ENCODE results near the gene MAU2.

The MAU2 gene

DNA sequence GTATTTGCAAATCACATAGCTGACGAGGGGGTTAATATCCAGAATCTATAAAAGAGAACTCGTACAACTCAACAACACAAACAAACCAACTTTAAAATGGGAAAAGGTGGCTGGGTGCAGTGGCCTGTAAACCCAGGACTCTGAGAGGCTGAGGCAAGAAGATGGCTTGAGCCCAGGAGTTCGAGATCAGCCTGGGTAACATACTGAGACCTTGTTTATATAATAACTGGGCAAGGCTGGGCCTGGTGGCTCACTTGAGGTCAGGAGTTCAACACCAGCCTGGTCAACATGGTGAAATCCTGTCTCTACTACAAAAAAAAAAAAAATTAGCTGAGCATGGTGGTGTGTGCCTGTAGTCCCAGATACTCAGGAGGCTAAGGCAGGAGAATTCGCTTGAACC, 25.7 kb upstream of the MAU2 start:
- no peak overlapping the region for H3K27ac Mint-ChIP-seq
- no peaks in the 10 kb centered on the region for H3K4me1 Mint-ChIP-seq (ENCODE audit: low read depth in 2 of 2)
- H3K4me3 Mint-ChIP-seq = no peak overlapping the region

DNA sequence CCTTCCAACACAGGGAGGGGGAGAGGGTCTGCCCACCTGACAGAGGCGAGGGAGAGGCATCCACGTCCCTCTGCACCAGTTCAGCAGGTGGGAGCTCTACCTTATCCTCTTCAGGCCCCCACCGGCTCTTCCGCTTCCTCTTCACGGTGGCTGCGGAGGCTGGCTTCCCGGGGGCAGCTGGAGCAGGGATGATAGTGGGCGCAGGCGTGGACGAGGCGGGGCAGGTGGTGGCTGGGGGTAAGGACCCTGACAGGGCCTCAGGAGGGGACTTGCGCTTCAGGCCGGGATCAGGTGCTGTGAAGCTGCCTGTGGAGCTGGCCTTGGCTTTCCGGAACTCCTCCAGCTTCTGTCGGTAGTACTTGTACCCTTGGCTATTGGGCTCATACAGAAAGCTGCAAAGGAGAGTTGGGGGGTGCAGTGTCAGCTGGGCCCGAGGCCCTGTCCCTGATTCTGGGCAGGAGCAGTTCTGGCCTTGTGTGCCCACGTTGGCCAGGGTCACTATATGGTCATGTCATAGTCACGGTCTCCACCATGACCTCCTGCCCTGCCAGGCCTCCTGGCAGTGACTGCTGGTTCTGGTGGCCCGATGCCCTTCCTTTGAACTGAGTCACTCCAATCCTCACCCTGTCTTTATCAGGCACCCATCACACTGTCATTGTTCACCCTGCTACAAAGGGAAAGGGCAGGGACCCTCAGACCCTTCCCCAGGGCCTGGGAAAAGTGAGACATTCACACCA, 23.5 kb upstream of the MAU2 start:
- no peaks in the 10 kb centered on the region for H3K27me3 Mint-ChIP-seq
- H3K27ac Mint-ChIP-seq = peak overlapping the region; percentile 65 to 75
- no peaks in the 10 kb centered on the region for H3K4me1 Mint-ChIP-seq (ENCODE audit: low read depth in 2 of 2)
- no peaks in the 10 kb centered on the region for H3K9me3 Mint-ChIP-seq
- no peak for DNase-seq
- ATAC-seq (replicated peaks) = no peak
- H3K36me3 Mint-ChIP-seq (ENCODE audit: insufficient read depth) = peaks cover 53% of the 10 kb centered on the region
- H3K4me3 Mint-ChIP-seq = no peak overlapping the region

More for the DNA sequence above, 25.7 kb upstream of the MAU2 start:
- Mint-ChIP-seq H3K27me3 (no peaks in the 10 kb centered on the region), H3K9me3 (no peaks in the 10 kb centered on the region), H3K36me3 (ENCODE audit: insufficient read depth) (peaks cover 72% of the 10 kb centered on the region)
- DNase-seq = no peak
- ATAC-seq (replicated peaks) = no peak

DNA sequence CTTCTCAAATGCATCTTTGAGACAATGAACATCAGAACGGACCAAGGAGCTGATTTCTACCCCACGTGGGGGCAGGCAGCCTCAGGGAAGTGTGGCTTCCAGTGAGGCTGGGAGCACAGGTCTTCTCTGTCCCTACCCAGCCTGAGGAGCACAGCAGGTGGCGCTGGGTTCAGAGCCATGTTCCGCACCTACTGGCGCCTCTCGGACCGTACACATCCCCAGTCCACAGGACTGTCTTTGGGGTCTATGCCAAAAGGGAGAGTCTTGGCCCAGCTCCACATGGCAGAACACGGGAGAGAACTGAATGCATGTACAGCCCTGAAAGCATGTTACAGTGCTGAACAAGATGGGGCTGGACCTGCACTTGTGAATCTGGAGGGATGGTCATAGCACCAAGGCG, 22.9 kb upstream of the MAU2 start:
- Mint-ChIP-seq H3K27me3 (no peaks in the 10 kb centered on the region), H3K9me3 (no peaks in the 10 kb centered on the region), H3K4me1 (ENCODE audit: low read depth in 2 of 2) (no peaks in the 10 kb centered on the region), H3K4me3 (no peak overlapping the region), H3K36me3 (ENCODE audit: insufficient read depth) (peaks cover 47% of the 10 kb centered on the region), H3K27ac (peak overlapping the region; percentile 23 to 65)
- DNase-seq (no peak), ATAC-seq (replicated peaks) (no peak)

DNA sequence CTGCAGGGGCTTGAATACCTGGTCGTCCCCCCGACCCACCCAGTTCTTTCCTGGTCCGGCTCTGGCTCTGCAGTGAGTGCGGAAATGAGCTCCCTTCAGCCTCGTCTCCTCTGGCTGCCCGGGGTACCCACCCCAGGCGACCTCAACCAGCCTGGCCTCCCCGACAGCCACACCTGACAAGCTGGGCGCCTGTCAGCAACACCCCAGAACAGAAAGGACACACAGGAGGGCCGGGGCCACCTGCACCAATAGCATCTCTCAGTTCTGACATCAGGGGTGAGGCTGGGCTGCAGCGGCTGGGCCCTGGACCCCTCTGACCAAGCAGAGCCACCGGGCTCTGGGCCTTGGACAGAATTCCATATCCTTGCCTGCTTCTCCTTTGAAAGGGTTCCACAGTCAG, 20.0 kb upstream of the MAU2 start:
- Mint-ChIP-seq H3K27me3 (no peaks in the 10 kb centered on the region), H3K27ac (peak overlapping the region in 1 of 2 donors; percentile 20), H3K4me3 (no peak overlapping the region), H3K36me3 (ENCODE audit: insufficient read depth) (peaks cover 37% of the 10 kb centered on the region), H3K9me3 (no peaks in the 10 kb centered on the region), H3K4me1 (ENCODE audit: low read depth in 2 of 2) (no peaks in the 10 kb centered on the region)
- no peak for DNase-seq
- ATAC-seq (replicated peaks) = no peak

DNA sequence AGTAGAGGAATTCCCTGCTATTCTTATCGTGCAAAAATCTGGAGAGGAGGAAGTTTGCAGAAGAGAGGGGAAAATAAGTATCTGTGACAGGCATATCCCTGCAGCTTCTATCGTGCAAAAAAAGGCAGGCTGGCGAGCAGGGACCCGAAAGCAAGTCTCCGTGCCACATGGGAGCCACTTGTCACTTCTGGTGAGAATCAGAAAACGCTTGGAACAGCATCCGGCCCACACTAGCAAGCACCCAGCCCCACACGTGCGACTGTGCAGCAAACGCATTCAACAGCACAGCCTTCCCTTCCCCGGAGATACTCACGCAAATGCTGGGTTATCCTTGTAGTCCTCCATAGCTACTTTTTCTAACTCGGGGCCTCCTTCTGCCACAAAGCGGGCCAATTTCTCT, 17.2 kb upstream of the MAU2 start:
- Mint-ChIP-seq H3K4me3 (no peak overlapping the region), H3K27me3 (no peaks in the 10 kb centered on the region), H3K9me3 (no peaks in the 10 kb centered on the region), H3K4me1 (ENCODE audit: low read depth in 2 of 2) (no peaks in the 10 kb centered on the region), H3K36me3 (ENCODE audit: insufficient read depth) (peaks cover 39% of the 10 kb centered on the region), H3K27ac (no peak overlapping the region)
- DNase-seq = no peak
- ATAC-seq (replicated peaks) = no peak

GRCh38 chr19:19304186-19304965, 16.3 kb upstream of the MAU2 start:
- H3K4me1 Mint-ChIP-seq (ENCODE audit: low read depth in 2 of 2) = no peaks in the 10 kb centered on the region
- H3K36me3 Mint-ChIP-seq (ENCODE audit: insufficient read depth) = peaks cover 45% of the 10 kb centered on the region
- no peak overlapping the region for H3K27ac Mint-ChIP-seq
- DNase-seq (no peak), ATAC-seq (replicated peaks) (no peak)
- H3K27me3 Mint-ChIP-seq = no peaks in the 10 kb centered on the region
- H3K9me3 Mint-ChIP-seq = no peaks in the 10 kb centered on the region
- no peak overlapping the region for H3K4me3 Mint-ChIP-seq

DNA sequence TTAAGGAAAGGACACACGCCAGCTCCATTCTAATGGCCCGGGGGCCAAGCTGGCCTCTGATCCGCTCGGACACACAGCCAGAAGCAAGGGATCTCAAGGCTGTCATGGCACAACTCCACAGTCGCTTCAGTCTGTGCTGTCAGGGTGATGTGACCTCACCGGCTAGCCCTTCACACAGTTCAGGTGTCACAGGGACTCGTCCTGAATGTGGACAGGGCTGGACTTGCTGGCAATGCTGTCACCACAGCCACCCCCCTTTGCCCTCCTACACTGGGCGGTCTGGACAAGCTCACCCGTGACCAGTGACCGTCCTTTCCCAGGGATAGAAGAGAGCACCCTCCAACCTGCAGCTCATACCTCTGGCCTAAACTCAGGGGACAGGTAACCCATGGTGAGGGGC, 15.6 kb upstream of the MAU2 start:
- peaks cover 52% of the 10 kb centered on the region for H3K36me3 Mint-ChIP-seq (ENCODE audit: insufficient read depth)
- no peaks in the 10 kb centered on the region for H3K27me3 Mint-ChIP-seq

DNA sequence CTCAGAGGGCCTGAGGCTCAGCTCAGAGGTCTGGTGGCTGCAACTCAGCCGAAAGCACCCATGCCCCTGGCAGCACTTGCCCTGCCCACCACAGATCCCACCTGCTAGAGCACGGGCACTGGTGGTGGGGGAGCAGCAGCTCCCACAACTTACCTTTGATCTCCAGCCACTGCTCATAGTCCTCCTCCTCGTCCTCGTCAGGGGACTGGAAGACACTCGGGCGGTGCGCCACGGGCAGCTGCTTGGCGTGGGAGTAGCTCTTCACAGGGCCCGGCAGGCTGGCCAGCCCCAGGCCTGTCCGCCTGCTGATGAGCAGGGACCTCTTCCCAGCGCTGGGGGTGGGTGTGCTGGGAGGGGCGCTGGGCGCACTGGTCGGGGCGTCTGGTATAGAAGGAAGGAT, 14.9 kb upstream of the MAU2 start:
- no peak overlapping the region for H3K4me3 Mint-ChIP-seq
- H3K27me3 Mint-ChIP-seq = no peaks in the 10 kb centered on the region
- peaks cover 58% of the 10 kb centered on the region for H3K36me3 Mint-ChIP-seq (ENCODE audit: insufficient read depth)
- no peak overlapping the region for H3K27ac Mint-ChIP-seq
- H3K4me1 Mint-ChIP-seq (ENCODE audit: low read depth in 2 of 2) = peaks cover 0 to 2% of the 10 kb centered on the region in 2 donors
- DNase-seq = no peak
- no peak for ATAC-seq (replicated peaks)
- H3K9me3 Mint-ChIP-seq = no peaks in the 10 kb centered on the region

More for the DNA sequence above, 15.6 kb upstream of the MAU2 start:
- Mint-ChIP-seq H3K27ac (no peak overlapping the region), H3K4me3 (no peak overlapping the region), H3K4me1 (ENCODE audit: low read depth in 2 of 2) (no peaks in the 10 kb centered on the region), H3K9me3 (no peaks in the 10 kb centered on the region)
- no peak for DNase-seq
- no peak for ATAC-seq (replicated peaks)

GRCh38 chr19:19306191-19306590, 14.4 kb upstream of the MAU2 start:
- Mint-ChIP-seq H3K9me3 (no peaks in the 10 kb centered on the region), H3K4me1 (ENCODE audit: low read depth in 2 of 2) (peaks cover 0 to 2% of the 10 kb centered on the region in 2 donors), H3K36me3 (ENCODE audit: insufficient read depth) (peaks cover 63% of the 10 kb centered on the region), H3K27me3 (no peaks in the 10 kb centered on the region), H3K4me3 (no peak overlapping the region), H3K27ac (no peak overlapping the region)
- DNase-seq (no peak), ATAC-seq (replicated peaks) (no peak)

GRCh38 chr19:19308373-19308772, 12.3 kb upstream of the MAU2 start:
- Mint-ChIP-seq H3K9me3 (no peaks in the 10 kb centered on the region), H3K4me1 (ENCODE audit: low read depth in 2 of 2) (peaks cover 0 to 2% of the 10 kb centered on the region in 2 donors), H3K4me3 (no peak overlapping the region), H3K27me3 (no peaks in the 10 kb centered on the region), H3K36me3 (ENCODE audit: insufficient read depth) (peaks cover 77% of the 10 kb centered on the region), H3K27ac (no peak overlapping the region)
- no peak for DNase-seq
- no peak for ATAC-seq (replicated peaks)

DNA sequence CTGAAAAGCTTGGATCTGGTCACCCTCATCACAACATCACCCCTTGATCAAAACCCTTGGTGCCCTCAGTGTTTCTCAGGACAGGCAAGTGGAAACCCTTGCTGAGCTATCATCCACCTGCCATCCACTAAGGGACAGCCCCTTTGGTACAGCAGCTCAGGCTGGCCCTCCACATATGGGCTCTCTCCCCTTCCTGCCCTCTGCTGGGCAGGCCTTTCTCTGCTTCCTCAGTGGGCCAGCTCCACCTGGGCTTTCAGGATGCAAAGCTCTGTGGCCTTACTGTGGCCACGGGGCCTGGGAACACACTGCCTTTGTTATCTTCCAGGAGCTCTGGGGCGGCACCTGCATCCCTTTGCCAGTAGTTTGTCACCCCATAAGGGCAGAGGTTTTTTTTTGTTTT, 5.2 kb upstream of the MAU2 start:
- DNase-seq = no peak
- Mint-ChIP-seq H3K4me1 (ENCODE audit: low read depth in 2 of 2) (peaks cover 13 to 26% of the 10 kb centered on the region in 2 donors), H3K27ac (no peak overlapping the region), H3K4me3 (no peak overlapping the region), H3K9me3 (no peaks in the 10 kb centered on the region), H3K36me3 (ENCODE audit: insufficient read depth) (peaks cover 55% of the 10 kb centered on the region), H3K27me3 (no peaks in the 10 kb centered on the region)
- ATAC-seq (replicated peaks) = no peak

- Mint-ChIP-seq H3K4me3 (no peak overlapping the region), H3K27ac (no peak overlapping the region), H3K27me3 (no peaks in the 10 kb centered on the region), H3K4me1 (ENCODE audit: low read depth in 2 of 2) (peaks cover 10 to 26% of the 10 kb centered on the region in 2 donors), H3K9me3 (no peaks in the 10 kb centered on the region), H3K36me3 (ENCODE audit: insufficient read depth) (peaks cover 51% of the 10 kb centered on the region)
- no peak for ATAC-seq (replicated peaks)
- no peak for DNase-seq
These were observed 4.5 kb upstream of the MAU2 start for GRCh38 chr19:19316082-19316481.

DNA sequence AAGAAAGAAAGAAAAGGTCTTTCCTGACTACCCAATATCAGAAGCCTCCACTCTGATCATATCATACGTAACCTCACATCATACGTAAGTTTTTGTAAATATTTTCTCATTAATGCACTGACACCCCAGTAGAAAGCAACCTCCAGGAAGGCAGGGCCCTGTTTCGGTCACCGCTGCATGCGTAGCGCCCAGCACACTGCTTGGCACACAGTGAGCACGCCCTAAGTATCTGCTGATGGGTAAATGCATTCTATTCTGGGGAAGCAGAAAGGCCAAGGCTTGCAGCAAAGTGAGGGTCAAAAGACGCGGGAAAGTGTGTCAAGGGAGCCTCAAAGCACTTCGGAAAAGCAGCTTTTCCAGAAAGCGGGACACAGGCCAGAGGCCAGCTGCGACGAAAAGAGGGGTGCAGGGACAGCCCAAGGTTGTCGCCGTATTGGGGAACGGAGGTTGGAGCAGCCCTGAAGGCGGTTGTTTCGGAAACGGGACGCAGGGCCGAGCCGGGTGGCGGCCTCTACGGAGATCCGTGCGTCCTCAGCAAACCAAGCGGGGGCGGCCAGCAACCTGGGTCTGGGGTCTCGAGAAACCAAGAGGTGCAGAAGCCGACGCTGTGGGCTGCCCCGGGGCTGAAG, 783 bp upstream of the MAU2 start:
- peak overlapping the region; percentile 93 to 95 for H3K4me3 Mint-ChIP-seq
- DNase-seq (no peak), ATAC-seq (replicated peaks) (no peak)
- no peaks in the 10 kb centered on the region for H3K9me3 Mint-ChIP-seq
- peak overlapping the region; percentile 97 to 98 for H3K27ac Mint-ChIP-seq
- peaks cover 27 to 33% of the 10 kb centered on the region in 2 donors for H3K4me1 Mint-ChIP-seq (ENCODE audit: low read depth in 2 of 2)
- peaks cover 35% of the 10 kb centered on the region for H3K36me3 Mint-ChIP-seq (ENCODE audit: insufficient read depth)
- H3K27me3 Mint-ChIP-seq = no peaks in the 10 kb centered on the region
